DMS 273 treated with DMSO at 0.1 percent for 48 hours (cell line): ENCODE results near the gene CPEB3.
"Not testable (repeated sequence)": the region's sequence is repeated elsewhere in the genome, so short reads cannot be mapped to it uniquely, and the experiment has no call there.

ENCODE experiments used
- DNase-seq: peaks from one replicate; lab custom pipeline; 2025; lab: John Stamatoyannopoulos, UW

Gene CPEB3

DNA sequence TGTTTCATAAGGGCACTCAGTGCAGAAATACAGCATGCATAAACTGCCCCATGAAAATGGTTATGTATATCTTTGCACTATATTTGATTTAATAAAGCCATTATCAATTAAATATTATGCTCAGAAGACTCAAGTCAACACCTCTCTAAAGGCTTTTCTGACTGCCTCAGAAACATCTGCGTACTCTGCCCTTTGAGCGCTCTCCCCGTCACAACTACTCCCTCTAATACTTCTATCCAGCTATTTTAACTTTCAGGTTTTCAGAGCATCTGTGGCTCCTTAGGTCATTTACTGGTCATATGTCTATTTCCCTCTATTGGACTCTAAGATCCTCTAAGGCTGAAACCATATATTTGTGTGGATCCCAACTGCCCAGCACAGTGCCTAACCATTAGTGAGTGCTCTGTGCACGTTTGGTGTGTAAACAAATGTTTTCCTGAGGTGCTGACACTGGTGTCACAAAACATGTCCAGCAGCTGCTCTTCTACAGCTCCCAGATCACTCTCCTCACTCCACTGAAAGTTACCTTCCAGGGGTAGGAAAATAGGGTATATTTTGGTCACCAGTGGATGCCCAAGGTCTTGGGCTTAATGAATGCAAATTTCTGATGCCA, 188.2 kb downstream of the CPEB3 start:
- no peak for DNase-seq

DNA sequence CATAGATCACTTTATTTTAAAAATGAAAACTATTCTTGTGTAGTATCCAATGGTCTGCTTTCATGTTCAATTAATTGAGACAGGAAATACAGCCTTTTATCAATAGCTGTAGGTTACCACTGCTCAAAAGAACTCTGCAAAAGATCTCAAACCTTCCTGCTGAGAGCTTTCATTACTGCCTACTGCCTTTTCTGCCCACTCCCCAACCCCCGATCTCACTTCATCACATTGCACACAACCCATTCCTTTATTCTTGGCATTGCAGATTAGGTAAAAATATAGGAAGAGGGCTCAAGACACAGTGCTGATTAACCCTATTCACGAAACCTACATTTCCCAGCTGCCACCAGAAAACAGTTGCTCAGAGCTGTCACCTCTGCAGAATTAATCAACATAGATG, 195.9 kb downstream of the CPEB3 start:
- no peak for DNase-seq

DNA sequence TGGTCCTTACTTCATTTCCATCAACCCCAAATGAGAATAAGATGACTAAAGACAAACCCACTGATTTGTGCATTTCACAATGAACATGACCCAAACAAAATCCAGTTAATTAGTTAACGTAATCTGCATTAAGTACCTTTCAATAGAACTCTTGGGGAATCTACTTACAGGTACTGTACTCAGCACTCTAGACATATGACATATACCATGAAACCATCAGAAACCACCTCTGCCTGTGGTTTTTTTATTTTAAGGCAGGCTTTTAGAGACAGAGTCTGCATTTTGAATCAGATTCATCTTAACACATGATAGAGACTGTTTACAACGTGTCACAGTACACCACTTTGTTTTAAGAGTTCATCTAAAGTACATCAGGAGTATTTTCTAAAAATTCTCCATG, 198.9 kb downstream of the CPEB3 start:
- no peak for DNase-seq

DNA sequence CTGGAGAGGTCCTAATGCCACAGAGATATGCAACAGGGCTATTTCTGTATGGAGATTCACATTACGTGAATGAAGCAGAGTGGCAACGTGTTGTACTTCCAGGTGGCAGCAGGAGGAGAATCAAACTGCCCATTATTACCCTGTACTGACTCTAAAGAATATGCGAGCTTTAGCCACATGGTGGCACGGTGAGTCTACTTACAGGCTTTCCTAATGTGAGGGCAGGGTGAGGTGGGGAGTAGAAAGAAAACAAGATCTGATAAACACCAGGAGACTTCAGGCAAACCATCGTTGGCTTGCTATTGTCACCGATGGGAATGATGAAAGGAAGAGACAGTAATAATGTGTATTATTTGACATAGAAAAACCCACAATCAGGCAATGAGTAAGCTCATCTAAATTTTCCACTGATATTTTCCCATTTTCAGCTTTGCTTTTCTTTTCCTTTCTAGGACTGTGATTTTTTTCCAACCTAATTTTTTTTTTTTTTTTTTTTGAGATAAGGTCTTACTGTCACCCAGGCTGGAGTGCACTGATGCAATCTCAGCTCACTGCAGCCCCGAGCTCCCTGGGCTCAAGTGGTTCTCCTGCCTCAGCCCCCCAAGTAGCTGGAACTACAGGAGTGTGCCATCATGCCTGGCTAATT, 203.0 kb downstream of the CPEB3 start:
- peak; percentile 61 for DNase-seq

DNA sequence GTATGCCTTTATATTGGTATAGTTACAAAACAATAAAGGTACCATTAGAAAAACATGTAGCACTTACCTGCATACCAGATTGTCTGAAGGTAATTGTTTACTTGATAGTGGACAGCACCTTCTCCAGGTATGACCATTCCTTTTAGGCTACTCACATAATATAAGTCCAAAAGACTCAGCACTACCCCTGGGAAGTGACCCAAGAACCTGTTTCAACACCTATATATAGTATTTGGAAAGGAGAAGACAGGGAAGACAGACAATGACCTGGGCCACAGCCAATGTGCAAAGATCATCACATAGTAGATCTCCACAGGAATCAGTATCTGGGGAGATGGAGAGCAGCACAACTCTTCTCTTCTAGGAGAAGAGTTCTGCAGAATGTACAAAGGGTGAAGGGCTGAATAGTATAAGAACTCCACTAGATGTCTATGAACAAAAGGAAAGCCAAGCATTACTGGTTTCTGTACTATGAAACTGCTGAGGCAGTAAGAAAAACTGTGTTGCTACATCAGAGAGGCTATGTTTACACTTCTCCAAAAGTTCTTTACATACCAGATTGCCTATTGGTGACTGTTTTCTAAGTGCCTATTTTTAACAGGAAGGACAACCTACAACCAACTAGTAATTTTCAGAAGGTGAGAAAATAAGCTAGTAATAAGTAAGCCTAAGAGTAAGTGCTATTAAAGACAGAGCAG, 208.1 kb downstream of the CPEB3 start:
- DNase-seq = no peak

DNA sequence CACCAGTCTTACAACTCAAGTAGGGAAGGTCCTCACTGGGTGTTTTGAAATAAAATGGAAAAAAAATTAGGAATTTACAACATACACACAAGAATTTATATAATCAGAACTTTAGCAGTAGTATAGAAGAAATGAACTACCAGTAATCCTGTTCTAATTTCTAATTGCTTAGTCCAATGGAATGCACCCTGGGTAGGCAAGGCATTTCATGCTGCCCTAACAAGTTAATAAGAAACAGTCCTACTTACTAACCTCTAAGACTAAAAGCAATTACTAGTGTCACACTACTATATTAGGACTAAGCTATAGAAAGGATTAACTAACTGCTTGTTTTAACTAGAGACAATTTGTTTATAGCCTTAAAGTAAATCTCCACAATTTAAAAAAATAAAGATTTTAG, 209.2 kb downstream of the CPEB3 start:
- DNase-seq = no peak

DNA sequence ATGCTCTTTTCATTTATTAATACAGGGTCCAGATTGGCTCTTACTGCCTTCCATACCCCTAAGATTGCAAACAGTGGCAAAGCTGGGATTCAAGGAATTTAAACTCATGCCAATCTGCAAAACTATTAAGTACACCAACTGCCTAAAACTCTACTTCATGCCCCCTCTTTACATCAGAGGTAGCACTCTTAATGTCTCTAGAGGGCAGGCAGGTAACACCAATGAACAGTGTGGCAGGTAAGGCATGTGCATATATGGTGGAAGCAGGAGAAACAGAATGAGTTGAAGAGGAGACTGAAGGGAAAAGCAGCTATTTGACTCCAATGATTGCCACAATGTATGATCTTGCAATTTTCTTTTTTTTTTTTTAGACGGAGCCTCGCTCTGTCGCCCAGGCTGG, 210.6 kb downstream of the CPEB3 start:
- DNase-seq = no peak

DNA sequence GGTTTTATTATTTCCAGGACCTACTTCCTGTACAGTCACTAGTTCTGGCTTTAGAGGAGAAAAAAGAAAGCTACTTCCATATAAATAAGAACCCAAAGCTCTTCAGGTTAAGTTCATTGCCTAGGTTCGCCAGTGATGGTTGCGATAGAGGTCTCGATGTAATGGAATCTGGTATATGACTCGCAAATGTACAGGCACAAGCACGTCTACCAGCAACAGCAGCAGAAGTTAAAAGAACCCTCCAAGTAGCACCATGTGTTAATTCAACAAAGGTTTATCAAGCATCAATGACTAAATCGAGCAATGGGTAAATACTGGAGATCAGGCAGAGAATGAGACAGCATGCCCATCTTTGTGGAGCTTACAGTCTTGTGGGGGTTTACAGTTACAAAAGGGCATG, 211.9 kb downstream of the CPEB3 start:
- DNase-seq = no peak

DNA sequence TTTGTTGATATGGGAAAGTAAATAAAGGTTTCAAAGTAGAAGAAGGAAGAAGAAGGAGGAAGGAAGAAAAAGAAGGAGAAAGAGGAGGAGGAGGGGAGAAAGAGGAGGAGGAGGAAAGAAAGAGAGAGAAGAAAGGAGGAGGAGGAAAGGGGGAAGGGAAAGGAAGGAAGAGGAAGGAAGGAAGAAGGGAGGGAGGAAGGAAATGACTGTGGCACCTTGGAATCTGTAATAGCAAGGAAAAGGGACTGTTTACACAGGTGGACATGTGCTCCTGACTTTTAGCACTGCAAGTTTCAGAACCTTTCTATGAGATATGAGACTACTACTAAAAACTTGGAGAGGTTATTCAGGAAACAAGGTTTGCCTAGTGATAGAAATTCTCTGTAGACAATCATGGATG, 214.2 kb downstream of the CPEB3 start:
- no peak for DNase-seq

DNA sequence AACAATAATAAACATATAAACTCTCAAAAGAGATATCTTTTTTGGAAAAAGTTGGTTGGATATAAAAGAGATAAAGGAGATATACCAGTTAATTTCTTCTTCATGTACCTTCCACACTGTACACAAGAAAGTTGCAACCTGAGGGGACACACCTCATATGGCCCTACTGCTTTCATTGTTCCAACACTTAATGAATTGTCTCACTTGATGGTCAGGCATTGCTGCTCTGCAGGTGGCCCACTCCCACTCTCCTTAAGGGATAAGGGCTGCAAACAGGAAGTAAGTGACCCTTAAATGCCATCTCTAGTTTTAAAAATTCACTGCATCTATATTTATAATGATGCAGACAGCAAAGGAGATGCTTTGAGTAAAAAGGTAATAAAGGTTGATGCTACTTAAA, 215.0 kb downstream of the CPEB3 start:
- no peak for DNase-seq

DNA sequence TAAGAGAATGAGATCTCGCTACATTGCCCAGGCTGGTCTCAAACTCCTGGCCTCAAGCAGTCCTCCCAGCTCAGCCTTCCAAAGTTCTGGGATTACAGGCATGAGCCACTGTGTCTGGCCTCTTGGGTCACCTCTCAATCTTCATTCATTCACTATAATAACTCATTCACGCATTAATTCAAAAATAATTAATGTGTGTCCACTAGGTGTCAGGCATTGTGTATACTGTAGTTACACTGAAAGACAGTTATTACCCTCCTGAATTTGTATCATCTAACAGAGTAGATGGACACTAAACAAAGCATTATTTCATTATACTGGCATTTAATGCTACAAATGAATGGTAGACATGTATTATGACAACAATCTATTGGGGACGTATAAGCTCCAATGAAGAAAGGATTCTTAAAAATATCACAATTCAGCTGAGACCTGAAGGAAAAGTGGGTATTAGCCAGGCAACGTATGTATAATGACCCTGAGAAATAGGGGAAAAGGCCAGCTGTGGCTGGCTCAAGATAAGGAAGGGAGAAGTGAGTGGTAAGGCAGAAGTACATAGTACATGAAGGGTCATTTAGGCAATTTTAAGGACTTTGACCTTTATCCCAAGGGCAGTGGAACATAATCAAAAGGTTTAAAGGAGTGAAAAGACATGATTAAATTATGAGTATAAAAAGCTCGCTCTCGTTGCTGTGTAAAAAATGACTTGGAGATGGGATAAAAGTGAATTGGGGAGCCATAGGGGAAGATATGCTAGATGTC, 216.6 kb downstream of the CPEB3 start:
- DNase-seq = no peak

DNA sequence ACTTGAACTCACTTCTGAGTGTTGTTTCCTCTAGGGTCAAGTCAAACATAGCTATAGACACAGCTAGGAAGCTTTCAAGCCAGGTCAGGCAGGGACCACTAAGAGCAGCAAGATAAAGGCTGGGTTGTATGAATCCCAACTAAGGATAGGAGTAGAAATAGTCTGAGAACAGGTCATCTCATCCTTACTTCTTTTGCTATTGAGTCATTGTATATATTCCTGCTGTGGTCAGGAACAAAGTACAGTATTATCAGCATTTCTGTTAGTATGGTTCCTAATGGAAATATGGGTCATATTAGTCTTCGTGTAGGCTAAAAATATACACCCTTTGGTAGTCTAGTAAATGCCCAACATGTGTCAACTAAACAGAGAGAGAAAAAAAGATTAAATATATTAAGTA, 222.0 kb downstream of the CPEB3 start:
- DNase-seq = no peak

DNA sequence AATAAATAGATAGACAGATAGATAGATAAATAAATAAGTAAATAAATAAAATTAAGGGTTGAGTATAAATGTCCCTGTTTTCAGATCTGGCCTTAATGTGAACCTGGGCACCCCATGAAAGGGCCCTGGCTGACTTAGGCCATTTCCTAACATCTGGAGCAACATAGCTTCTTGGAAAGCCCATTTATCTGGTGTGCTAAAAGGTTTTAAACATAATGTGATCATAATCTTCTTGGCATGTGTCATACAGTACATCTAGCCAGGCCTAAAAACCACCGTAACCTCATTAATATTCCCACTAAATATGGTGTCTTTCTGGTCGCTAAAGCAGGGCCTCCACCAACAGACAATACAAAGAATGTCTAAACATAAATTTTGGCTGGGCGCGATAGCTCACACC, 224.5 kb downstream of the CPEB3 start:
- DNase-seq = no peak

DNA sequence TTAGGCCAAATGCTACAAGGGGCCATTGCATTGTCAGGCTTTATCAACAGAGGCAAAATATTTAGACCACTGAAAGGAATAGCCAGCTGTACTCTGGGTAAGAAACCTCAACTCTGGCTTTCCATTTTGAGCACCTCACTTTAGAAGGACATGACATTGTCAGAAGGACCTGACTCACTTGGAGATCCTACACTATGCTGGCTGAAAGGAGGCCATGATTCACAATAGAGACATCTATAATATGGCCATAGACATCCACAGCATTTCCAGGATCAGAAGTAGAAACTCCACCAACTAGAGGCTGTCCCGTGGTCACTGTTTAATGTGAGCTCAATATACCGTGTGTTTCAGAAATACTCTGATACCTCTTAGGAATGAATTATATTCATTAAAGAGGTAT, 226.4 kb downstream of the CPEB3 start:
- DNase-seq = no peak

DNA sequence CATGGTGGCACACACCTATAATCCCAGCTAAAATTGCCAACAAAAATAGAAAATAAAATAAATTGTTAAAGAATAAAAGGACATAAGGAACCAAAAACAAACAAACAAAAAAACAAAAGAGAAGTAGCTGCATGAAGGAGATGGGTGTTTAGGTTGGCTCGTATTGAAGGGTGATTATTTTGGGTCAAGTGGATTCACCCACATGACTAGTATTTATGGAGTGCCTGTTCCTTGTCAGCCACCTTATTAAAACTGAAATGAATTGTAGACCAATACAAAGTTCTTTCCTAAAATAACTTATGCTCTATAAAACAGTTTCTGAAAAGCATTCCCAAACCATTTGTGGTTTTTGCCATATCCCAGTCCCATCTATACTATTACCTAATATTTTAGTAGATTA, 228.6 kb downstream of the CPEB3 start:
- no peak for DNase-seq

DNA sequence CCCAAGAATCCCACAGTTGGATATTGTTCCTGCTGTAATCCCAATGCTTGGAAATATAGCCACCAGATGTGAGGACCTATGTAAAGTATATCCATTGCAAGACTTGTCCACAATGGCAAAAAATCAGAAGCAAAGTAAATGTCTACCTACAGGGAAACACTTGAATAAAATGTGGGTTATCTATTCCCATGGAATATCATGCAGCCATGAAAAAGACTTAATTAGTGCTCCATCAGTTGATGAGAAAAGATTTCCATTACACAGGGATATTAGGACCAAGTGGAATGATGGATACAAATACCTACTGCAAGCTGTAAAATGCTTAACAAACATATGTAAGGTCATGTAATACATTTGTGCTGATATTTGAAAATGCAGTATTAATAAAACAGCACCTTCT, 236.1 kb downstream of the CPEB3 start:
- DNase-seq = no peak

DNA sequence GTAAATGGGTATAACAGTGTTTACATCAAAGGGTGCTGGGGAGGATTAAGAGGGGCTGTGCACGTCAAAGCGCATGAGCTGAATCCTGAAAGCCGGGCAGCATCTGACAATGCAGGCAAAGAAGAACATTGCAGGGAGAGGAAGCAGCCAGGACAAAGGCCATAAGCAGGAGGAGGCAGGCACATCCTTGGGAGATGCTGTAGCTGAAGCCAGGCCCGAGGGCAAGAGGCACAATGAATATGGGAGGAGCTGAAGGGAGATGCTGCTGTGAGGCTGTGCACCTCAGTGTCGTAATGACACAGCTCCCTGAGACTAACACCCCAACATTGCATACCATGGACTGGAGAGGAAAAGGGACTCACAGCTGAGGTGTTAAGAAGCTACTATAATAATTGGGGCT, 238.1 kb downstream of the CPEB3 start:
- no peak for DNase-seq

DNA sequence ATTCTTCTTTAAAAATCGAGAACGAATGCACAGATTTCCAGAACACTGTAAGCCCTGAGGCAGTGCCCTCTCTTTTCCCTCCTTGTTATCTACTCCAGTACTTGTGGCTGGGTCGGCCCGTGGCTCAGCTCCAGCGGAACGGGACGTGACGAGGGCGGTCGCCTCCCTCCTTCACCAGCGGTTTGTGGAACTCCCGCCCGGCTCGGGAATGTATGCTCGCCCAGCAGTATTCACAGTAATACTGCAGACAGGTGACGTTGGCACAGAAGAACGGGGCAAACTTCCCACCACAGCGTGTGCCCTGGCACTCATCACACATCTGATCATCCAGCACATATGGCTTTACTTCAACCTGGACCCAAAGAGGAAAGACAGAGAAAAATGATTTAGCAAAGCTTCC, 238.8 kb downstream of the CPEB3 start:
- DNase-seq = no peak

DNA sequence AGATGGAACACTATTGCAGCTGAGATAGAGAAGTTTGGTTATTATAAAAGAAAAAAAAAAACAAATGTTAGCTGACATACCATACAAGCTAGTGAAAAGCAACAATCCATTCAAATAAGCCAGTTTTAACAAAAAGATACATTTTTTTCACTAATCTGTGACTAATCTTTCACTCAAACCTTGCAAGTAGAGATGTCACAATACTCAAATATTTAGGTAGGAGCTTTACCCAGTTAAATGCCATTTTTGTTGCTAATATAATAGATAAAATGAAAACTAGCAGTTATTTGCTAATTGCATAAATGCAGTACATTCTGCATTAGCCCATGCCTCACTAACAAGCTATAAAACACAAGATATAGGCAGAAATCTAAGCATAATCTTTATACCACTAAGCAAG, 243.7 kb downstream of the CPEB3 start:
- no peak for DNase-seq

DNA sequence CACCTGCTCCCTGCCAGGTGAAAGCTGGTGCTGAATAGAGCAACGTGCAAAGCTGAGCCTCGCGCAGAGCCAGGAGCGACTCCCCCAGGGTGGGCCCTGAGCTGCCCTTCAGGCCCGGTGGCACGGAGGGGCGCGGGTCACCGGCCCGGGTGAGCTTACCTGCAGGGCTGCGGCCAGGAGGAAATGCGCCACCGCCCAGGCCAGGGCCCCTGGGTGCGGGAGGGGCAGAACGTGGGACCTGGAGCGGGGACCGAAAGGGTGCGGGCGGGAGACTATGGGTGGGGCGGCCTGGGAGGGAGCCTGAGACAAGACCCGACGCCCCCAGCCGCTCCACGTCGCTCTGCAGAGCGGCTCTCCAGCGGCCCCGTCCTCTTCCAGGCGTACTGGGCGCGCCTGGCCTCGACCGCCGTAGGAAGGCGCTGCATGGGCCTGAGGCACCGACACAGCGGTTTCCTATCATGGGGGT, 245.2 kb downstream of the CPEB3 start:
- DNase-seq = no peak

DNA sequence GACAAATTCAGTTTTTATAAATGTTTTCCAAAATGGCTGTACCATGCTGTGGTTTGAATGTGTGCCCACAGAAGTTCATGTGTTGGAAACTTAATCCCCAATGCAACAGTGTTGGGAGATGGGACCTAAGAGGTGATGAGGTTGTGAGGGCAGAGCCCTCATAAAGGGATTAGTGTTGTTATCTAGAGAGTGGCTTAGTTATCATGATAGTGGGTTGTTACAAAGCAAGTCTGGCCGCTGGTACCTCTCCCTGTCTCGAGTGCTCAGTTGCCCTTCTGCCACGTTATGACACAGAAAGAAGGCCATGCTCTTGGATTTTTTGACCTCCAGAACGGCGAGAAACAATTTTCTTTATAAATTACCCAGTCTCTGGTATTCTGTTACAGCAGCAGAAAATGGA, 248.3 kb downstream of the CPEB3 start:
- DNase-seq = no peak

DNA sequence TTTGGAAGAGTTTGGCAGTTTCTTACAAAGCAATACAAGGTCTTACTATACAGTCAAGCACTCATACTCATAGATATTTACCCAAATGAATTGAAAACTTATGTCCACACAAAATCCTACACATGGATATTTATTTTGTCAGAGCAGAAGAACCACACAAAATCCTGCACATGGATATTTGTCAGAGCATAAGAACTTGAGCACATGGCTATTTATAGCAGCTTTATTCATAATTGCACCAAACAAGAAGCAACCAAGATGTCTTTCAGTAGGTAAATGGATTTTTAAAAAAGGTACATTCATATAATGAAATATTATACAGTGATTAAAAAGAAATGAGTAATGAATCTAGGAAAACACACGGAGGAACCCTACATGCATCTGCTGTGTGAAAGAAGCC, 251.9 kb downstream of the CPEB3 start:
- no peak for DNase-seq

DNA sequence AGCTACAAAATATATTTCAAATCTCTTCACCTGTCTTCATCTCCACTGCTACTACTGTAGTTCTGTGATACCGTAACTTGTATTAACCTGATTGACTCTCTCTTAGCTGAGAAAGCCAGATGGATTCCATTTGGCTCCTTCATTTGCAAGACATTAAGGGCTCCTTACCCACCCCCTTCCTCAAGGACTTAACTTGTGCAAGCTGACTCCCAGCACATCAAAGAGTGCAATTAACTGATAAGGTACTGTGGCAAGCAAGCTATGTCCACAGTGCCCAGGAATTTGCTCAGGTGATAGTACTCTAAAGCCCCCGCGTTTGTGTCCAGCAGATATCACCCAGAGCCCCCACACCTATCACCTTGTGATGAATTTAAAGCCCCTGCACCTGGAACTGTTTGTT, 257.8 kb downstream of the CPEB3 start:
- not testable (repeated sequence) for DNase-seq
